Mucosa of stomach (tissue), 1 donor: ENCODE results near the gene SHPK.

Source experiments
- H3K27me3 ChIP-seq: one replicate; pipeline ENCODE4 v1.7.0; 2013; ENCODE audit warnings: mild to moderate bottlenecking, low read length; ENCODE audit not compliant: control insufficient read depth, insufficient read depth
- H3K36me3 ChIP-seq: one replicate; pipeline ENCODE4 v1.7.0; 2013; ENCODE audit warnings: low read length; ENCODE audit not compliant: control insufficient read depth, insufficient read depth
- H3K4me1 ChIP-seq: one replicate; pipeline ENCODE4 v1.7.0; 2013; ENCODE audit warnings: mild to moderate bottlenecking, low read length; ENCODE audit not compliant: control insufficient read depth, insufficient read depth
- H3K4me3 ChIP-seq: one replicate; pipeline ENCODE4 v1.7.0; 2013; ENCODE audit warnings: low read length
- H3K9ac ChIP-seq: one replicate; pipeline ENCODE4 v1.7.0; 2013; ENCODE audit warnings: mild to moderate bottlenecking, low read length, moderate library complexity
- H3K9me3 ChIP-seq: one replicate; pipeline ENCODE4 v1.7.0; 2013; ENCODE audit warnings: mild to moderate bottlenecking, low read length, moderate library complexity; ENCODE audit not compliant: control insufficient read depth
- donor health status: Pancreatic carcinoma.

SHPK gene

DNA sequence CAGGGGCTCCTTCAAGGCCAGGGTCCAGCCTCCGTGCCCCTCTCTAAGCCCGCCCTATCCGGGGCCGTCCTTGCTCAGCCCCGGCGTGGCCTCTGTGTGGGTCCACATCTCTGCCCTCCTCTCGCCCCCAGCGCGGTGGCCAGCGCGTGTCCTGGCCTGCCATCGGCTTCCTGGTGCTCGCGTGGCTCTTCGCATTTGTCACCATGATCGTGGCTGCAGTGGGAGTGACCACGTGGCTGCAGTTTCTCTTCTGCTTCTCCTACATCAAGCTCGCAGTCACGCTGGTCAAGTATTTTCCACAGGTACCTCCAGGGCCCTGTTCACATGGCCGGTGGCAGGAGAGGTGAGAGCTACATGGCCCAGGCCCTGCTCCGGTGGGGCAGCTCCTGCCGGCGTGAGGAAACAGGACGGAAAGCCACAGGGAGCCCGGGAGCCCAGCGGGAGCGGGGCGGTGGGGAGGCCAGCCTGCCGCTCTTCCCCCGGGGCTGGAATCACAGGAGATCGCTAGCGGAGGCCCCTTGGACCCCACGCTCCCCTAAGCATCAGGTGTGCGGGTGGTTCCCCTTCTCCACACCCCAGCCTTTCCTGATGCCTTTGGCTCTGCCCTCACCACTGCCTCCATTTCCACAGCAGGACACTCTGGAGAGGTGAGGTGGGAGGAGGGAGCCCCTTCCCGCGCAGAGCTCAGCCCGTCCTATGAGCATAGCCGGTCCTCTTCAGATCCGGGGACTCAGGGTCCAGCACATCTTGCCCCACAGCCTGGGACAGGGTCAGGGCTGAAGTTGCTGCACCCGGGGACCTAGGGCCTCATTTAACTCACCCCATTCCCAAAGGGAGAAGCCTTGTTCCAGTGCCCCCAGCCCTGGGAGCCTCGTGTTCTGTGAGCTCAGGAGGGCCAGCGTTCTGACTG is 22.1 kb upstream of the SHPK start:
- H3K4me3 ChIP-seq, result no peak overlapping the region
- H3K36me3 ChIP-seq, result no peaks in the 10 kb centered on the region
- H3K9me3 ChIP-seq, result no peaks in the 10 kb centered on the region
- H3K9ac ChIP-seq, result no peak overlapping the region
- peaks cover 21% of the 10 kb centered on the region for H3K4me1 ChIP-seq
- no peaks in the 10 kb centered on the region for H3K27me3 ChIP-seq

DNA sequence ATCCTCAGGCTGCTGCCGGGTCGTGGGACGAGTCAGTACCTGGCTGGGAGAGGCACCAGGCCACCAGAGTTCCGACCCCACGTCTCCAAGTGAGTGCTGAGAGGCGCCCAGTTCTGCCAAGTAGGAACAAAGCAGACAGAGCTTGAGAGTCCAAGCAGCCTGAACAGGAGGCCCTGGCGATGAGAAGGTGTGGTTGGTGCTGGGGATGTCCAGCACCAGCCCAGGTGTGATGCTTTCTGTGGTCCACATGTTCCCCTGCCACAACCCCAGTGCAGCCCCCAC is 21.5 kb upstream of the SHPK start:
- Histone ChIP-seq H3K36me3 (no peaks in the 10 kb centered on the region), H3K27me3 (no peaks in the 10 kb centered on the region)

DNA sequence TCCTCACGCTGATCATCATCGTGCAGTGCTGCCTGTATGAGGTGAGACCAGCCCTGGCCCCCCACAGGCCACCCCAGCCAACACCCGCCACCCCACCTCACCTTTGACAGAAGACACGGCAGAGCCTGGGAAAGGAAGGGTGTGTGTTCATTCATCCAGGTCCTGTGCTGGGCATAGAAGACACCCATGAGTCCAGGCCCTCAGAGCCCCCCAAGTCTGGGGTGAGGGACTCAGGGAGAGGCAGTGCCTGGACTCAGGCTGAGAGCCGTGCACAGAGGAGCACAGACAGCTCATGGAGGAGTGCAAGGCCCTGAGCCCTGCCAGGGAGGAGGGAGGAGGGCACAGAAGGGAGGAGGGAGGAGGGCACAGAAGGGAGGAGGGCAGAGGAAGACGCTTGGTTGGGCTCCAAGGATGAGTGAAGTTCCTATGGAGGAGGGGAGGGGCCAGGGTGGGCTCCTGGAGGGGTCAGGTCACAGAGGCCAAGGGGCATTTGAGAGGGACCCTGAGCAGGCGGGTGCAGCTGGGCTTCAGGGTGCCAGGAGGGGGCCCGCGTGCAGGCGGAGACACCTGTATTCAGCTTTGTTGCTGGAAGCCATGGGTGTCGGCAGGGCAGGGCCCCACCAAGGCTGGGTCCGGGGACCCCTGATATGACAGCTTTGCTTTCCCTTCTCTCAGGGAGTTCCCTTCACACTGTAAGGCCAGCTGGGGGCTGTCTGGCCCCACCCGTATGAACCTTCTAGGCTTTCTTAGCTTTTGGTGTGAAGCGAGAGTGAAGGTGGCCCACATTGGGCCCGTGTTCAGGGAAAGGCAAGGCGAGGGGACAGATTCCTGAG is 20.9 kb upstream of the SHPK start:
- no peaks in the 10 kb centered on the region for H3K9me3 ChIP-seq
- H3K27me3 ChIP-seq, result no peaks in the 10 kb centered on the region
- H3K9ac ChIP-seq, result no peak overlapping the region
- H3K36me3 ChIP-seq, result no peaks in the 10 kb centered on the region
- H3K4me1 ChIP-seq, result peaks cover 21% of the 10 kb centered on the region
- H3K4me3 ChIP-seq, result no peak overlapping the region

More for the DNA sequence above, 21.5 kb upstream of the SHPK start:
- no peak overlapping the region for H3K4me3 ChIP-seq
- no peaks in the 10 kb centered on the region for H3K9me3 ChIP-seq
- H3K4me1 ChIP-seq, result peaks cover 21% of the 10 kb centered on the region
- H3K9ac ChIP-seq, result no peak overlapping the region

DNA sequence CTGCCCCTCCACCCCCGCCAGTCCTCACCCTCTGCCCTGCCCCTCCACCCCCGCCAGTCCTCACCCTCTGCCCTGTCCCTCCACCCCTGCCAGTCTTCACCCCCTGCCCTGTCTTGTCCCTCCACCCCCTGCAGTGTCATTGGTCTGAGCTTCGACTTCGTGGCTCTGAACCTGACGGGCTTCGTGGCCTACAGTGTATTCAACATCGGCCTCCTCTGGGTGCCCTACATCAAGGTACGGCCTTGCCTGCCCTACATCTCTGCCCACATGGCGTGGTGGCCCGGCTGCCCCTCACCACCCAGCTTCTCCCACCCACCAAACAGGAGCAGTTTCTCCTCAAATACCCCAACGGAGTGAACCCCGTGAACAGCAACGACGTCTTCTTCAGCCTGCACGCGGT is 20.3 kb upstream of the SHPK start:
- Histone ChIP-seq H3K36me3 (no peaks in the 10 kb centered on the region), H3K9me3 (no peaks in the 10 kb centered on the region), H3K4me1 (peaks cover 21% of the 10 kb centered on the region), H3K27me3 (no peaks in the 10 kb centered on the region), H3K9ac (no peak overlapping the region), H3K4me3 (no peak overlapping the region)

DNA sequence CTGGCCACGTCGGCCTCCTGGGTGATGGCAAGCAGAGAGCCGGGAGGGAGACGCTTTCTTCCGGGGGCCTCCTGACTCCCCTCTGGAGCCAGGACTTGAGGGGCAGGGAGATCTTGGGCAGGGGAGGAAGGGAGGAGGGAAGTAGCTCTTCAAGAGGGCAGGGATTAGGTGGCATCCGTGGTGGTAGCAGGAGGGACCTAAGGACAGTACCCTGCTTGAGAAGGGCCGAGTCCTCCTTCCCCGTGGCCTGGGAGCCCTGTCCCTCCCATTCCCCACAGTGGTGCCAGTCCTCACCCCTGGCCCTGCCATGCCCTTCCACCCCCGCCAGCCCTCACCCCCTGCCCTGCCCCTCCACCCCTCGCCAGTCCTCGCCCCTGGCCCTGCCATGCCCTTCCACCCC is 19.7 kb upstream of the SHPK start:
- H3K9me3 ChIP-seq, result no peaks in the 10 kb centered on the region
- H3K27me3 ChIP-seq, result no peaks in the 10 kb centered on the region
- peaks cover 21% of the 10 kb centered on the region for H3K4me1 ChIP-seq
- H3K36me3 ChIP-seq, result no peaks in the 10 kb centered on the region
- no peak overlapping the region for H3K9ac ChIP-seq
- no peak overlapping the region for H3K4me3 ChIP-seq

DNA sequence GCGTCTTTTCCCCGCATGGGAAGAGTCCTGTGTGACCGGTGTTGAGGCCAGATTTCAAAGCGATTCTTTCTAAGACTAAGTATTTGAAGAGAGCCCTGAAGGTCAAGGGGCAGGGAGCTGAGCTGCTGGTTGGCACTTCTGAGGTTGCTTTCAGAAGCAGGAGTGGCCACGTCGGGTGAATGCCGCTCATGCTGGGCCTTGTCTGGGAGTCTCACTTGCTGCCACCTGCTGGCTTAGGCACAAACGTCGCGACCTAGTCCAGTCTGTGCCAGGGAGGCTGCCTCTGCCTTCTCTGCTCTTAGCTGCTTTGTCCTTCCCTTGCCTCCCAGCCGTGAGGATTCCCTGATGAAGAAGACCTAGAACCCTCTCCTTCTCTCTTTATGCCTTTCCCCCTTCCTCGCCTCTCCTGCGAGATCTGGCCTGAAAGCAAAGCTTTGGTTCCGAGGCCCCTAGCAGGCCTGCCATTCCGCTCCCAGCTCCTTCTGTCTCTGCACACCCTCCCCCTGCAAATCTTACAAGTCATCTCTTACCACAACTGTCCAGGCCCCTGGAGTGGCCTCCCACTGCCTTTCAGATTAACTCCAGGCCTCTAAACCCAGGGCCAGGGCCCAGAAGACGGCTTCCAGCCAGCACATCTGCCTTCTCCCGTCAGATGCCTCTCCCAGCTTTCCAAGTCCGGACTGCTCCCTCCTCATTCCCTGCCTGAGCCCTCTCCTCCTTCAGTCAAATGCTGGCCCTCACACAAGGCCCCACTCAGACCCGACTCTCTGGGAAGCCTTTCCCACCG is 11.9 kb upstream of the SHPK start:
- Histone ChIP-seq H3K9me3 (no peaks in the 10 kb centered on the region), H3K27me3 (no peaks in the 10 kb centered on the region), H3K4me3 (no peak overlapping the region), H3K36me3 (peaks cover 7% of the 10 kb centered on the region), H3K4me1 (no peaks in the 10 kb centered on the region), H3K9ac (no peak overlapping the region)

DNA sequence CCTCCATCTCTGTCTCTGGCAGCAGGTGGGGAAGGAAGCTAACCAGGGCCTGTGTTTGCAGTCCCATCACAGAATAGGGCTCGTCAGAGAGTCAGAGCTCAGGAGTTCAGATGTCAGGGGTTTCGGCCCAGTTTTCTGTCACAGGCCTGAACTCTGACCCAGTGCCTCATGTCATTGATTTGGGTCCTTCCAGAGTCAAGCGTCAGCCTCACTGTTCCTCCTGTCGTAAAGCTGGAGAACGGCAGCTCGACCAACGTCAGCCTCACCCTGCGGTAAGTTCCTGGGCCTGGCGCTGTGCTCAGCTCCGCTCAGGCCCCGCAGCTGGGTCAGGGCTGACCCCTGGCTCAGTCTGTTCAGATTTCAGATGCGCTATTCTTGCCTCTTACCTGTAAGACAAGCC is 11.2 kb upstream of the SHPK start:
- no peak overlapping the region for H3K4me3 ChIP-seq
- no peaks in the 10 kb centered on the region for H3K9me3 ChIP-seq
- peaks cover 7% of the 10 kb centered on the region for H3K36me3 ChIP-seq
- H3K27me3 ChIP-seq, result no peaks in the 10 kb centered on the region
- peaks cover 1% of the 10 kb centered on the region for H3K4me1 ChIP-seq
- no peak overlapping the region for H3K9ac ChIP-seq

DNA sequence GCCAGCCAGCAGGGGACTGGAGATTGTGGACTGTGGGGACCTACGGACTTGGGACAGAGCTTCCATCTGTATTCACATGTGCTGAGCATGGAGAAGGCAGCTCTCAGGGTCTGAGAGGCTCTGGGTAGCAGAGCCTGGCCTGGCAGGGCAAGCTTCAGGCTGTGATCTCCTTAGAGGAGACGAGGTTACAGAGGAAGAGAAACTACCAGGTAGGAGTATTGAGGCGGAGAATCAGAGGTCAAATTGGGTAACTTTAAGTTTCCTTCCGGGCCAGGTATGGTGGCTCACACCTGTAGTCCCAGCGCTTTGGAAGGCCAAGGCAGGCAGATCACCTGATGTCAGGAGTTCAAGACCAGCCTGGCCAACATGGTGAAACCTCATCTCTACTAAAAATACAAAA is 9.3 kb upstream of the SHPK start:
- H3K9me3 ChIP-seq, result no peaks in the 10 kb centered on the region
- peaks cover 7% of the 10 kb centered on the region for H3K36me3 ChIP-seq

DNA sequence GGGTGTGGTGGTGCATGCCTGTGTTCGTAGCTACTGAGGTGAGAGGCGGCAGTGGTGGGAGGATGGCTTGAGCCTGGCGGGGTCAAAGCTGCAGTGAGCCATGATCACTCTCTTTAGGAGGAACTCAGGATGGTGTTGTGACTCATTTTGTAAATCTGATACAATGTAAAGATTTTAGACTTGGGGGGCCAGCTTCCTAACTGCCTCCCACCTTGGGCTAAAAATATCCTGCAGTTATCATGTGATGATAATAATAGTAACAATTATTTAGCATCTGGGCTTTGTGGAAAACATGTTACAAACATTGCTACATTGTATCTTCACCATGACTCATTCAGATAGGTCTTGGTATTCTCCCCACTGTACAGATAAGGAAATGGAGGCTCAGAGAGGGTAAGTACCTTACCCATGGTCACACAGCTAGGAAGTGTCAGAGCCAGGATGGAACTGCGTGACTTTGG is 7.9 kb upstream of the SHPK start:
- peaks cover 9% of the 10 kb centered on the region for H3K4me1 ChIP-seq
- peaks cover 7% of the 10 kb centered on the region for H3K36me3 ChIP-seq
- no peak overlapping the region for H3K9ac ChIP-seq
- H3K27me3 ChIP-seq, result no peaks in the 10 kb centered on the region
- H3K9me3 ChIP-seq, result no peaks in the 10 kb centered on the region
- H3K4me3 ChIP-seq, result no peak overlapping the region

More for the DNA sequence above, 9.3 kb upstream of the SHPK start:
- Histone ChIP-seq H3K4me3 (no peak overlapping the region), H3K4me1 (peaks cover 9% of the 10 kb centered on the region), H3K27me3 (no peaks in the 10 kb centered on the region), H3K9ac (no peak overlapping the region)

DNA sequence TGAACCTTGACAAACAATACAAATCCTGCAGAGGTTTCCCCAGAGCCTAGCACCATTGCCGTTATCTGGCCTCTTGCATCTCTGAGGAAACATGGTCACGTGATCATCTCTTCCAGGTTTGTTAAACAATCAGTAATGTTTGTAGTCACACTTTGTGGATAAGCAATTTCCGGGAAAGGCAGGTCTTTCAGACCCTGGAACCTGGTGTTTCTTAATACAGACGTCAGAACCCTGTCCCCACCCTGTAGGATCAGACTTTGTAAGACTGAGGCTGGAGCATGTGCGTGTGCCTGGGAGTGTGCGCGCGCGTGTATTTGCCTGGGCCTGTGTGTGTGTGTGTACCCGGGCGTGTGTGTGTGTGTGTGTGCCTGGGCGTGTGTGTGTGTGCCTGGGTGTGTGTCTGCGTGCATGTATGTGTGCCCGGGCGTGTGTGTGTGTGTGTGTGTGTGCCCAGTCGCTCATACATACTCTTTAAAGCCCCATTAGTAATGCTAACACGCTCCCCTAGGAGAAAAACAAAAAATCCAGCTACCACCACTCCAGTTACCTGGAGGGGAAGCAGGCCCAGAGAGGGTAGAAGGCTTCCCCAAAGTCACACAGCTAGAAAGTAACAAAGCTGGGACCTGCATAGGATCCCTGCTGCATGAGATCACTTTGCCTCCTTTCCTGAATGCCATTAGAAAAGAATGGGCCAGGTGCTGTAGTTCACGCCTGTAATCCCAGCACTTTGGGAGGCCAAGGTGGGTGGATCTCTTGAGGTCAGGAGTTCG is 5.9 kb upstream of the SHPK start:
- Histone ChIP-seq H3K36me3 (no peaks in the 10 kb centered on the region), H3K9me3 (no peaks in the 10 kb centered on the region), H3K4me3 (no peak overlapping the region), H3K27me3 (no peaks in the 10 kb centered on the region), H3K4me1 (peaks cover 9% of the 10 kb centered on the region), H3K9ac (no peak overlapping the region)

DNA sequence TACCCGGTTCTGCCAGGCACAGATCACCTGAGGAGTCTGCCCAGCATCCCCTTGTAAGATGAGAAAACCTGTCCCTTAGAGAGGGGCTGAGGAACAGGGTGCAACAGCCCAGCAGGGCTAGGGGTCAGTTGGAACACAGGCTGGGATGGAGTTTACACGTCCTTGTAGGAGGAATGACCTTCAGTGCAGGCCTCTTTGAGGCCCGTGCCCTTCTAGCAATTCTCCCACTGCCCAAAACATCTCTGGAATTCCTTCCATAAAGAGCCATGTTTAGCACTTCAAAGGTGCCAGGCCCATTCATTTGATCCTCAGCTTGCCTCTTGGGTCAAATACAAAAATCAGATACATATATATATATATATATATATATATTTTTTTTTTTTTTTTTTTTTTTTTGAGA is 5.0 kb upstream of the SHPK start:
- no peaks in the 10 kb centered on the region for H3K9me3 ChIP-seq
- H3K27me3 ChIP-seq, result no peaks in the 10 kb centered on the region
- no peak overlapping the region for H3K4me3 ChIP-seq
- H3K4me1 ChIP-seq, result peaks cover 9% of the 10 kb centered on the region
- H3K36me3 ChIP-seq, result no peaks in the 10 kb centered on the region
- no peak overlapping the region for H3K9ac ChIP-seq
